ENCODE data around the gene PPL.

PPL gene

DNA sequence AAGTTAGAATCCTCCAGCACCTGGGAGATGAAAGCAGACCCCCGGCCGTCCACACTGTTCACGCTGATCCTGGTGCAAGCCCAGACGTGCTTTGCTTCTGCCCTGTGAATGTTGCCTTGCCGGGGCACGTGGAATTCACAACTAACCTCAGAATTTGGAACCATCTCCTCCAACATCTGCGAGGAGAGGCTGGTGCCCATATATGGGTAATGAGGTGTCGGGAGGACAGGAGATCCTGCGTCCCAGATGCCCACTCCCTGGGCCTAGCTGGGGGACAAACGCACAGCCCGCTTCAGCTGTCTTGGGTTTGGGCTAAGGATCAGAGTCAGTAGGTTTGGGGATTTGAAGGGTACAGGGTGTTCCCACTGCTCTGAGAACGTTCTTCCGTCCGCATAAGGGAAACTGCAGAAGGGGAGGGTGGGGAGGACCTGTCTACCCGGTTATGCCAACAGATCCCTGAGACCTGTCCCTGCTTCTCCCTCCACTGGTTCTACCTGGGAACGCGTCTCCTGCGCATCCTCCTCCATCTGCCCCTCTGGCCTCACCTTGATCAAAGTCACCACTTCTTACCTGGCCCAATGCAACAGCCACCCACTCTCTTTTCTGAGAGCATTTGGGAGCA is 14.1 kb downstream of the PPL start:
- H3K36me3 ChIP-seq (ENCODE audit: insufficient read depth, low read length) = no peaks in the 10 kb centered on the region
- no peak overlapping the region for H2AFZ ChIP-seq (ENCODE audit: low read depth, low read length)
- no peaks in the 10 kb centered on the region for H3K4me1 ChIP-seq (ENCODE audit: insufficient read depth, low read length)
- no peaks in the 10 kb centered on the region for H4K20me1 ChIP-seq (ENCODE audit: insufficient read depth, low read length)
- TF ChIP-seq, protein P1, sequence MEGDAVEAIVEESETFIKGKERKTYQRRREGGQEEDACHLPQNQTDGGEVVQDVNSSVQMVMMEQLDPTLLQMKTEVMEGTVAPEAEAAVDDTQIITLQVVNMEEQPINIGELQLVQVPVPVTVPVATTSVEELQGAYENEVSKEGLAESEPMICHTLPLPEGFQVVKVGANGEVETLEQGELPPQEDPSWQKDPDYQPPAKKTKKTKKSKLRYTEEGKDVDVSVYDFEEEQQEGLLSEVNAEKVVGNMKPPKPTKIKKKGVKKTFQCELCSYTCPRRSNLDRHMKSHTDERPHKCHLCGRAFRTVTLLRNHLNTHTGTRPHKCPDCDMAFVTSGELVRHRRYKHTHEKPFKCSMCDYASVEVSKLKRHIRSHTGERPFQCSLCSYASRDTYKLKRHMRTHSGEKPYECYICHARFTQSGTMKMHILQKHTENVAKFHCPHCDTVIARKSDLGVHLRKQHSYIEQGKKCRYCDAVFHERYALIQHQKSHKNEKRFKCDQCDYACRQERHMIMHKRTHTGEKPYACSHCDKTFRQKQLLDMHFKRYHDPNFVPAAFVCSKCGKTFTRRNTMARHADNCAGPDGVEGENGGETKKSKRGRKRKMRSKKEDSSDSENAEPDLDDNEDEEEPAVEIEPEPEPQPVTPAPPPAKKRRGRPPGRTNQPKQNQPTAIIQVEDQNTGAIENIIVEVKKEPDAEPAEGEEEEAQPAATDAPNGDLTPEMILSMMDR (IDR thresholded peaks at IDR 0.05; ENCODE audit: borderline replicate concordance, extremely low read depth, low read length, poor library complexity, severe bottlenecking) = no peak
- TF ChIP-seq EZH2 (IDR thresholded peaks at IDR 0.05; ENCODE audit: borderline replicate concordance, low read depth, low read length, severe bottlenecking) = no peak
- DNase-seq (no peak), ATAC-seq (ENCODE audit: insufficient read depth, low read depth) (no peak)
- H3K4me3 ChIP-seq (ENCODE audit: low read depth in 1 of 2, low read length in 2 of 2) = no peak overlapping the region
- H3K79me2 ChIP-seq (ENCODE audit: insufficient read depth, low read length) = no peaks in the 10 kb centered on the region
- peaks cover 11% of the 10 kb centered on the region for H3K9me3 ChIP-seq (ENCODE audit: insufficient read depth, low read length, severe bottlenecking)
- H3K9ac ChIP-seq (ENCODE audit: low read depth, low read length) = no peak overlapping the region
- H3K27ac ChIP-seq (ENCODE audit: low read length) = no peak overlapping the region
- H3K27me3 ChIP-seq (ENCODE audit: insufficient read depth, low read length, poor library complexity) = peaks cover 5% of the 10 kb centered on the region
- no peak overlapping the region for H3K4me2 ChIP-seq (ENCODE audit: insufficient read depth, low read length)

DNA sequence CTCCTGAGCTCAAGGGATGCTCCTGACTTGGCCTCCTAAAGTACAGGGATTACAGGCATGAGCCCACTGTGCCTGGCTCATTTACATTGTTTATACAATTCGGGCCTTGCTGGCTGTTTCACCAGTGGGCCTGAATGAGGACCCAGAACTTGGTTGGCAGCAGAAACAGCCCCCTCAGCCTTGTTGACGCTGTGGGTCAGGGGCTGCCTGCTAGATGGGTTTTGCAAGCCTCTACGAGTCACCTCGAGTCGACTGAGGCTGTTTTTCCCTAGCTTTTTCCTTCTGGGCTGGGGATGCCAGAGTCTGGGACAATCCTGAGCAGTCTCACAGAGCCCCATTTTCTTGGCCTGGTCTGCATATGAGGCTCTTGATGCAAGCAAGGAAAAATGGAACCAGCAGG is 16.1 kb downstream of the PPL start:
- TF ChIP-seq EZH2 (IDR thresholded peaks at IDR 0.05; ENCODE audit: borderline replicate concordance, low read depth, low read length, severe bottlenecking) = no peak
- TF ChIP-seq, protein P1 (IDR thresholded peaks at IDR 0.05; ENCODE audit: borderline replicate concordance, extremely low read depth, low read length, poor library complexity, severe bottlenecking) = no peak
- Histone ChIP-seq H3K9ac (ENCODE audit: low read depth, low read length) (no peak overlapping the region), H3K79me2 (ENCODE audit: insufficient read depth, low read length) (no peaks in the 10 kb centered on the region), H3K4me3 (ENCODE audit: low read depth in 1 of 2, low read length in 2 of 2) (no peak overlapping the region), H3K9me3 (ENCODE audit: insufficient read depth, low read length, severe bottlenecking) (no peaks in the 10 kb centered on the region), H4K20me1 (ENCODE audit: insufficient read depth, low read length) (no peaks in the 10 kb centered on the region), H3K36me3 (ENCODE audit: insufficient read depth, low read length) (no peaks in the 10 kb centered on the region), H3K4me2 (ENCODE audit: insufficient read depth, low read length) (no peak overlapping the region), H3K4me1 (ENCODE audit: insufficient read depth, low read length) (no peaks in the 10 kb centered on the region), H3K27me3 (ENCODE audit: insufficient read depth, low read length, poor library complexity) (peaks cover 5% of the 10 kb centered on the region), H3K27ac (ENCODE audit: low read length) (no peak overlapping the region), H2AFZ (ENCODE audit: low read depth, low read length) (no peak overlapping the region)
- no peak for DNase-seq
- no peak for ATAC-seq (ENCODE audit: insufficient read depth, low read depth)

DNA sequence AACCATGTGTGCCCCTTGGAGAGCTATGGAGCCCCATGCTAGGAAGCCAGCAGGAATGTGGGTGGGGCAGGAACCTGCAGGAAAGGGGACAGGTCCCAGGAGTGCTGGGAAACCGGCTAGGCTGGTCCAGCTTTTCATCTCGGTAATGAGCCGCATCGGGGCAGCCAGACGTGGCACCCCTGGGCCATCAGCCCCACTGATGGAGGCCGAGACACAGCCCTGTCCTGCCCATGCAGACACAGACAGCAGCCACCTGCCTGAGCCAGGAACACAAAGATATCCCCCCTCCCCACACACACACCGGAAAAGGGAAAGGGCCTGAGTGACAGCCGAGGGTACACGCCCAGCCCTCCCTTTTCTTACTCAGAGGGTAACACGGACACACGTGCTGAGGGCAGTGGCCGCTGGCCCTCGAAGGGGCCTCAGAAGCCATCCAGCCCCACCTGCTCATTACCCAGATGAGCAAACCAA is 18.1 kb downstream of the PPL start:
- peaks cover 3% of the 10 kb centered on the region; the same call in 1 of the 2 replicates for H3K4me1 ChIP-seq (ENCODE audit: insufficient read depth, low read length)
- H3K36me3 ChIP-seq (ENCODE audit: insufficient read depth, low read length) = no peaks in the 10 kb centered on the region
- H3K4me3 ChIP-seq (ENCODE audit: low read depth in 1 of 2, low read length in 2 of 2) = no peak overlapping the region
- ATAC-seq (ENCODE audit: insufficient read depth, low read depth) (no peak), DNase-seq (no peak)
- H3K4me2 ChIP-seq (ENCODE audit: insufficient read depth, low read length) = no peak overlapping the region
- peaks cover 5% of the 10 kb centered on the region for H3K27me3 ChIP-seq (ENCODE audit: insufficient read depth, low read length, poor library complexity)
- no peak overlapping the region for H2AFZ ChIP-seq (ENCODE audit: low read depth, low read length)
- TF ChIP-seq EZH2 (IDR thresholded peaks at IDR 0.05; ENCODE audit: borderline replicate concordance, low read depth, low read length, severe bottlenecking) = no peak
- TF ChIP-seq, protein P1 (IDR thresholded peaks at IDR 0.05; ENCODE audit: borderline replicate concordance, extremely low read depth, low read length, poor library complexity, severe bottlenecking) = no peak
- H4K20me1 ChIP-seq (ENCODE audit: insufficient read depth, low read length) = no peaks in the 10 kb centered on the region
- no peak overlapping the region for H3K27ac ChIP-seq (ENCODE audit: low read length)
- H3K9ac ChIP-seq (ENCODE audit: low read depth, low read length) = no peak overlapping the region
- H3K9me3 ChIP-seq (ENCODE audit: insufficient read depth, low read length, severe bottlenecking) = no peaks in the 10 kb centered on the region
- H3K79me2 ChIP-seq (ENCODE audit: insufficient read depth, low read length) = no peaks in the 10 kb centered on the region

Measured in DND-41 (cell line).